SK-N-SH treated with all-trans-retinoic acid at 6 μM for 48 hours (cell line): ENCODE measurements around the gene RER1.

Experiments
- ATAC-seq: fragments of 200-7000 bp; cut with Tn5 transposase; 3 replicates; pipeline ENCODE4 v1.9.1; 2020; ENCODE audit warnings: mild to moderate bottlenecking, moderate library complexity
- ARNTL ChIP-seq: fragments of 450-650 bp; formaldehyde crosslinking; IDR thresholded peaks from 2 replicates; pipeline ENCODE4 v1.5.0; 2020; ENCODE audit warnings: low read depth, mild to moderate bottlenecking, moderate library complexity, borderline replicate concordance
- BACH2 ChIP-seq: fragments of 250-450 bp; sonication (Bioruptor Pico); IDR thresholded peaks from 2 replicates; pipeline ENCODE4 v1.9.0; 2021; ENCODE audit warnings: mild to moderate bottlenecking, borderline replicate concordance
- CREB5 ChIP-seq: fragments of 250-450 bp; sonication (Bioruptor Pico); IDR thresholded peaks from 2 replicates; pipeline ENCODE4 v1.5.1; 2020; ENCODE audit warnings: low read depth, mild to moderate bottlenecking, moderate library complexity
- CSDC2 ChIP-seq: fragments of 250-450 bp; sonication (Bioruptor Pico); IDR thresholded peaks from 2 replicates; pipeline ENCODE4 v1.5.0; 2020; ENCODE audit warnings: mild to moderate bottlenecking, moderate library complexity
- CSRNP3 ChIP-seq: fragments of 250-450 bp; sonication (Bioruptor Pico); IDR thresholded peaks from 2 replicates; pipeline ENCODE4 v1.5.1; 2021; ENCODE audit warnings: mild to moderate bottlenecking, moderate library complexity
- ISL1 ChIP-seq: fragments of 250-450 bp; sonication (Bioruptor Pico); IDR thresholded peaks from 2 replicates; pipeline ENCODE4 v2.1.2; 2022; ENCODE audit warnings: mild to moderate bottlenecking, moderate library complexity
- OSR1 ChIP-seq: fragments of 250-450 bp; sonication (Bioruptor Pico); IDR thresholded peaks from 2 replicates; pipeline ENCODE4 v1.8.0; 2022; ENCODE audit warnings: moderate library complexity, mild to moderate bottlenecking, inconsistent platforms
- PATZ1 ChIP-seq: fragments of 250-450 bp; sonication (Bioruptor Pico); IDR thresholded peaks from 2 replicates; pipeline ENCODE4 v1.8.0; 2020; ENCODE audit warnings: mild to moderate bottlenecking, moderate library complexity, borderline replicate concordance
- POU6F1 ChIP-seq: fragments of 250-450 bp; sonication (Bioruptor Pico); IDR thresholded peaks from 2 replicates; pipeline ENCODE4 v1.8.0; 2021; ENCODE audit warnings: low read depth, mild to moderate bottlenecking, moderate library complexity, borderline replicate concordance
- PPARA ChIP-seq: fragments of 250-450 bp; sonication (Bioruptor Pico); IDR thresholded peaks from 2 replicates; pipeline ENCODE4 v1.5.0; 2020; ENCODE audit warnings: mild to moderate bottlenecking, borderline replicate concordance
- RARB ChIP-seq: fragments of 250-450 bp; sonication (Bioruptor Pico); IDR thresholded peaks from 2 replicates; pipeline ENCODE4 v1.8.0; 2021; ENCODE audit warnings: mild to moderate bottlenecking, moderate library complexity
- SNAI2 ChIP-seq: fragments of 250-450 bp; sonication (Bioruptor Pico); IDR thresholded peaks from 2 replicates; pipeline ENCODE4 v1.5.0; 2020; ENCODE audit warnings: mild to moderate bottlenecking, moderate library complexity
- TCF4 ChIP-seq: fragments of 250-450 bp; sonication (Bioruptor Pico); IDR thresholded peaks from 2 replicates; pipeline ENCODE4 v1.8.0; 2021; ENCODE audit warnings: mild to moderate bottlenecking, moderate library complexity, borderline replicate concordance
- TOX ChIP-seq: fragments of 250-450 bp; sonication (Bioruptor Pico); IDR thresholded peaks from 2 replicates; pipeline ENCODE4 v1.8.0; 2021; ENCODE audit warnings: mild to moderate bottlenecking, moderate library complexity, borderline replicate concordance
- TSHZ2 ChIP-seq: fragments of 250-450 bp; sonication (Bioruptor Pico); IDR thresholded peaks from 2 replicates; pipeline ENCODE4 v1.5.0; 2020; ENCODE audit warnings: mild to moderate bottlenecking, moderate library complexity
- ZC3H10 ChIP-seq: fragments of 250-450 bp; sonication (Bioruptor Pico); IDR thresholded peaks from 2 replicates; pipeline ENCODE4 v1.5.1; 2021; ENCODE audit warnings: mild to moderate bottlenecking, moderate library complexity
- ZFP3 ChIP-seq: fragments of 250-450 bp; sonication (Bioruptor Pico); IDR thresholded peaks from 2 replicates; pipeline ENCODE4 v1.5.0; 2020; ENCODE audit warnings: mild to moderate bottlenecking, moderate library complexity
- ZFP30 ChIP-seq: fragments of 450-650 bp; formaldehyde crosslinking; IDR thresholded peaks from 2 replicates; pipeline ENCODE4 v1.5.0; 2022; ENCODE audit warnings: mild to moderate bottlenecking, moderate library complexity
- ZNF565 ChIP-seq: fragments of 450-650 bp; formaldehyde crosslinking; conservative IDR thresholded peaks from 2 replicates; pipeline ENCODE4 v1.5.0; 2020; ENCODE audit warnings: low read depth, mild to moderate bottlenecking, moderate library complexity
- ZNF70 ChIP-seq: fragments of 450-650 bp; formaldehyde crosslinking; IDR thresholded peaks from 2 replicates; pipeline ENCODE4 v1.5.0; 2020; ENCODE audit warnings: mild to moderate bottlenecking, moderate library complexity
- ZNF8 ChIP-seq: fragments of 450-650 bp; formaldehyde crosslinking; IDR thresholded peaks from 2 replicates; pipeline ENCODE4 v1.5.0; 2020; ENCODE audit warnings: mild to moderate bottlenecking, moderate library complexity

Gene RER1

GRCh38 chr1:2346691-2347408 lies 44.8 kb upstream of the RER1 start:
- TF ChIP-seq ISL1 (no peak), OSR1 (CRISPR knock-in tag) (no peak), ARNTL (CRISPR knock-in tag) (no peak), CREB5 (CRISPR knock-in tag) (no peak), TCF4 (CRISPR knock-in tag) (no peak), ZNF8 (CRISPR knock-in tag) (no peak), BACH2 (CRISPR knock-in tag) (no peak), ZC3H10 (CRISPR knock-in tag) (no peak), POU6F1 (CRISPR knock-in tag) (no peak), ZNF565 (no peak), ZFP30 (CRISPR knock-in tag) (no peak), PPARA (CRISPR knock-in tag) (no peak)
- no peak for ATAC-seq

- no peak for TF ChIP-seq PATZ1
- no peak for TF ChIP-seq CREB5 (CRISPR knock-in tag)
- TF ChIP-seq TCF4 (CRISPR knock-in tag): no peak
- no peak for TF ChIP-seq ZC3H10 (CRISPR knock-in tag)
- no peak for TF ChIP-seq OSR1 (CRISPR knock-in tag)
- no peak for TF ChIP-seq ZNF8 (CRISPR knock-in tag)
- no peak for TF ChIP-seq ZNF70
- TF ChIP-seq PPARA (CRISPR knock-in tag): no peak
- no peak for TF ChIP-seq CSDC2 (CRISPR knock-in tag)
- TF ChIP-seq RARB (CRISPR knock-in tag): no peak
- no peak for TF ChIP-seq BACH2 (CRISPR knock-in tag)
- TF ChIP-seq TOX (CRISPR knock-in tag): no peak
- no peak for TF ChIP-seq SNAI2 (CRISPR knock-in tag)
- TF ChIP-seq ISL1: no peak
- no peak for TF ChIP-seq ZNF565
- TF ChIP-seq CSRNP3 (CRISPR knock-in tag): no peak
- no peak for TF ChIP-seq ZFP30 (CRISPR knock-in tag)
- TF ChIP-seq TSHZ2 (CRISPR knock-in tag): no peak
- no peak for TF ChIP-seq ZFP3 (CRISPR knock-in tag)
- no peak for ATAC-seq
Observed at GRCh38 chr1:2347409-2347785, 44.2 kb upstream of the RER1 start.
